Measurements from ENCODE around the gene ARHGEF26.

The ARHGEF26 gene

GRCh38 chr3:154151969-154152368 is 30.8 kb downstream of the ARHGEF26 start:
- DNase-seq = no peak
- TF ChIP-seq GATA1 (IDR thresholded peaks at IDR 0.05; ENCODE audit: low read depth, low read length) (no peak), POLR2A (IDR thresholded peaks at IDR 0.05; ENCODE audit: low read length) (no peak)

- TF ChIP-seq POLR2A (IDR thresholded peaks at IDR 0.05; ENCODE audit: low read length) (no peak), GATA1 (IDR thresholded peaks at IDR 0.05; ENCODE audit: low read depth, low read length) (no peak)
- DNase-seq = peak in 1 of 2 experiments; percentile 22
Measured at GRCh38 chr3:154152741-154153140, 31.6 kb downstream of the ARHGEF26 start.

- DNase-seq = no peak
- TF ChIP-seq GATA1 (IDR thresholded peaks at IDR 0.05; ENCODE audit: low read depth, low read length) (no peak), POLR2A (IDR thresholded peaks at IDR 0.05; ENCODE audit: low read length) (no peak)
Measured at GRCh38 chr3:154156530-154156929, 35.3 kb downstream of the ARHGEF26 start.

GRCh38 chr3:154161806-154162205 is 40.6 kb downstream of the ARHGEF26 start:
- TF ChIP-seq POLR2A (IDR thresholded peaks at IDR 0.05; ENCODE audit: low read length) (no peak), GATA1 (IDR thresholded peaks at IDR 0.05; ENCODE audit: low read depth, low read length) (no peak)
- DNase-seq = no peak

- TF ChIP-seq GATA1 (IDR thresholded peaks at IDR 0.05; ENCODE audit: low read depth, low read length) (no peak), POLR2A (IDR thresholded peaks at IDR 0.05; ENCODE audit: low read length) (no peak)
- no peak for DNase-seq
Measured at GRCh38 chr3:154164387-154164786, 43.2 kb downstream of the ARHGEF26 start.

GRCh38 chr3:154168998-154169795 is 48.0 kb downstream of the ARHGEF26 start:
- no peak for TF ChIP-seq GATA1 (IDR thresholded peaks at IDR 0.05; ENCODE audit: low read depth, low read length)
- TF ChIP-seq POLR2A (IDR thresholded peaks at IDR 0.05; ENCODE audit: low read length) = no peak
- DNase-seq = no peak

GRCh38 chr3:154169796-154170110 is 48.6 kb downstream of the ARHGEF26 start:
- no peak for TF ChIP-seq POLR2A (IDR thresholded peaks at IDR 0.05; ENCODE audit: low read length)
- TF ChIP-seq GATA1 (IDR thresholded peaks at IDR 0.05; ENCODE audit: low read depth, low read length) = no peak
- no peak for DNase-seq

- no peak for DNase-seq
Measured at GRCh38 chr3:154170300-154170699, 49.1 kb downstream of the ARHGEF26 start.

GRCh38 chr3:154175041-154175440 is 53.9 kb downstream of the ARHGEF26 start:
- TF ChIP-seq POLR2A (IDR thresholded peaks at IDR 0.05; ENCODE audit: low read length) = no peak
- no peak for TF ChIP-seq GATA1 (IDR thresholded peaks at IDR 0.05; ENCODE audit: low read depth, low read length)
- no peak for DNase-seq

More at GRCh38 chr3:154170300-154170699, 49.1 kb downstream of the ARHGEF26 start:
- TF ChIP-seq GATA1 (IDR thresholded peaks at IDR 0.05; ENCODE audit: low read depth, low read length) (no peak), POLR2A (IDR thresholded peaks at IDR 0.05; ENCODE audit: low read length) (no peak)

- DNase-seq = no peak
- TF ChIP-seq GATA1 (IDR thresholded peaks at IDR 0.05; ENCODE audit: low read depth, low read length) (no peak), POLR2A (IDR thresholded peaks at IDR 0.05; ENCODE audit: low read length) (no peak)
Measured at GRCh38 chr3:154176036-154176435, 54.8 kb downstream of the ARHGEF26 start.

GRCh38 chr3:154177406-154177805 is 56.2 kb downstream of the ARHGEF26 start:
- DNase-seq = no peak
- no peak for TF ChIP-seq GATA1 (IDR thresholded peaks at IDR 0.05; ENCODE audit: low read depth, low read length)
- TF ChIP-seq POLR2A (IDR thresholded peaks at IDR 0.05; ENCODE audit: low read length) = no peak

- DNase-seq = no peak
- TF ChIP-seq GATA1 (IDR thresholded peaks at IDR 0.05; ENCODE audit: low read depth, low read length) = no peak
Measured at GRCh38 chr3:154178172-154178571, 57.0 kb downstream of the ARHGEF26 start.

GRCh38 chr3:154180836-154181691 is 59.9 kb downstream of the ARHGEF26 start:
- no peak for DNase-seq
- TF ChIP-seq POLR2A (IDR thresholded peaks at IDR 0.05; ENCODE audit: low read length) (no peak), GATA1 (IDR thresholded peaks at IDR 0.05; ENCODE audit: low read depth, low read length) (no peak)

GRCh38 chr3:154182322-154182922 is 61.2 kb downstream of the ARHGEF26 start:
- TF ChIP-seq POLR2A (IDR thresholded peaks at IDR 0.05; ENCODE audit: low read length) (no peak), GATA1 (IDR thresholded peaks at IDR 0.05; ENCODE audit: low read depth, low read length) (no peak)
- no peak for DNase-seq
